Measurements from ENCODE around the gene NEDD4L.

NEDD4L gene

GRCh38 chr18:58054041-58054781, 10.2 kb downstream of the NEDD4L start:
- no peak for DNase-seq

GRCh38 chr18:58055890-58056558, 12.0 kb downstream of the NEDD4L start:
- DNase-seq, result no peak

- no peak for DNase-seq
These were observed 12.8 kb downstream of the NEDD4L start for GRCh38 chr18:58056852-58057251.

GRCh38 chr18:58057291-58057965, 13.4 kb downstream of the NEDD4L start:
- DNase-seq, result no peak

- no peak for DNase-seq
These were observed 14.7 kb downstream of the NEDD4L start for GRCh38 chr18:58058720-58059119.

GRCh38 chr18:58060254-58060653, 16.2 kb downstream of the NEDD4L start:
- no peak for DNase-seq

- DNase-seq, result no peak
These were observed 17.3 kb downstream of the NEDD4L start for GRCh38 chr18:58061349-58061748.

GRCh38 chr18:58064406-58064998, 20.5 kb downstream of the NEDD4L start:
- no peak for DNase-seq

GRCh38 chr18:58065956-58066355, 21.9 kb downstream of the NEDD4L start:
- no peak for DNase-seq

GRCh38 chr18:58067601-58068000, 23.6 kb downstream of the NEDD4L start:
- no peak for DNase-seq

- DNase-seq, result no peak
These were observed 25.1 kb downstream of the NEDD4L start for GRCh38 chr18:58069099-58069498.

GRCh38 chr18:58069721-58070292, 25.8 kb downstream of the NEDD4L start:
- no peak for DNase-seq

GRCh38 chr18:58076052-58076451, 32.0 kb downstream of the NEDD4L start:
- no peak for DNase-seq

GRCh38 chr18:58077329-58077728, 33.3 kb downstream of the NEDD4L start:
- DNase-seq, result no peak

GRCh38 chr18:58078889-58079573, 35.0 kb downstream of the NEDD4L start:
- DNase-seq, result no peak

GRCh38 chr18:58080451-58080850, 36.4 kb downstream of the NEDD4L start:
- DNase-seq, result no peak

- DNase-seq, result no peak
These were observed 44.1 kb downstream of the NEDD4L start for GRCh38 chr18:58087928-58088690.

- DNase-seq, result no peak
These were observed 44.7 kb downstream of the NEDD4L start for GRCh38 chr18:58088691-58089065.

GRCh38 chr18:58091099-58091611, 47.1 kb downstream of the NEDD4L start:
- no peak for DNase-seq

- DNase-seq, result no peak
These were observed 49.3 kb downstream of the NEDD4L start for GRCh38 chr18:58093311-58093803.

GRCh38 chr18:58095222-58095621, 51.2 kb downstream of the NEDD4L start:
- DNase-seq, result no peak
